Measurements from ENCODE around the gene UIMC1. TPM values are rescaled to one million over a fixed set of nuclear protein-coding genes. Genes with fewer than 3 reads are reported as not detected.

The UIMC1 gene
- total RNA-seq, 1 experiment from 2014 or later, result 53.0 TPM

GRCh38 chr5:176864755-176865154, 141.8 kb downstream of the UIMC1 start:
- H2BK5ac ChIP-seq (ENCODE audit: insufficient read length, low read length), result no peak overlapping the region
- Mint-ChIP-seq H3K27me3 (ENCODE audit: low read depth) (peaks cover 4% of the 10 kb centered on the region; the same call in 1 of the 2 replicates), H3K9me3 (no peaks in the 10 kb centered on the region), H3K4me1 (peaks cover 25 to 46% of the 10 kb centered on the region in 2 experiments), H3K36me3 (ENCODE audit: insufficient read depth in 1 of 3, low read depth in 3 of 3) (no peaks in the 10 kb centered on the region), H3K27ac (no peak overlapping the region), H3K4me3 (no peak overlapping the region)
- no peaks in the 10 kb centered on the region for H3K23me2 ChIP-seq (ENCODE audit: insufficient read length, low read depth, low read length, poor library complexity, severe bottlenecking)
- H4K8ac ChIP-seq (replicated peaks; ENCODE audit: insufficient read length, low read depth, low read length), result no peak overlapping the region
- no peak overlapping the region for H4K5ac ChIP-seq (ENCODE audit: insufficient read length, low read depth, low read length)
- H3K4me2 ChIP-seq (ENCODE audit: insufficient read depth, insufficient read length, low read length), result no peak overlapping the region
- H2BK12ac ChIP-seq (ENCODE audit: insufficient read length, low read depth, low read length), result no peak overlapping the region
- H4K20me1 ChIP-seq (ENCODE audit: control insufficient read depth, insufficient read depth, insufficient read length), result peaks cover 2% of the 10 kb centered on the region
- H3T11ph ChIP-seq (ENCODE audit: low read length), result no peak overlapping the region
- no peak overlapping the region for H2BK20ac ChIP-seq (ENCODE audit: low read depth, low read length, poor library complexity, severe bottlenecking)
- no peak for DNase-seq
- no peak overlapping the region for H3K27ac ChIP-seq (ENCODE audit: insufficient read length, low read depth, low read length)
- peaks cover 4% of the 10 kb centered on the region; the same call in 1 of the 2 replicates for H3K4me1 ChIP-seq (ENCODE audit: insufficient read depth, low read length)
- no peak overlapping the region; the same call in 1 of the 2 replicates for H3K14ac ChIP-seq (ENCODE audit: insufficient read depth, low read length)
- no peak overlapping the region for H3K23ac ChIP-seq (ENCODE audit: insufficient read length, low read depth, low read length)
- H3K18ac ChIP-seq (ENCODE audit: insufficient read length, low read depth, low read length), result no peak overlapping the region
- no peak overlapping the region for H3K9ac ChIP-seq (ENCODE audit: extremely low read depth, insufficient read length, low read length)
- H3K56ac ChIP-seq (ENCODE audit: insufficient read length, low read depth, low read length), result no peak overlapping the region
- no peaks in the 10 kb centered on the region for H3K9me3 ChIP-seq (ENCODE audit: control insufficient read depth, low read depth, low read length)
- WGBS (ENCODE audit: extremely low coverage, insufficient read length, low lambda C conversion rate), result no CpG with 5 or more reads among the region's 8 CpGs
- no peaks in the 10 kb centered on the region for H3K27me3 ChIP-seq (ENCODE audit: insufficient read depth, low read length)
- H2AFZ ChIP-seq (ENCODE audit: low read length), result no peak overlapping the region
- TF ChIP-seq CTCF (conservative IDR thresholded peaks at IDR 0.05), result no peak
- H4K91ac ChIP-seq (ENCODE audit: insufficient read length, low read depth, low read length), result no peak overlapping the region
- H2BK15ac ChIP-seq (ENCODE audit: low read depth, low read length), result no peak overlapping the region
- no peak overlapping the region for H3K4ac ChIP-seq (ENCODE audit: low read depth, low read length)
- no peaks in the 10 kb centered on the region for H3K79me1 ChIP-seq (ENCODE audit: insufficient read depth, low read depth, low read length, poor library complexity, severe bottlenecking)
- no peaks in the 10 kb centered on the region for H3K79me2 ChIP-seq (ENCODE audit: insufficient read depth, low read length)
- no peak overlapping the region for H2AK5ac ChIP-seq (ENCODE audit: insufficient read length, low read length)
- no peak overlapping the region for H2BK120ac ChIP-seq (ENCODE audit: low read depth, low read length, poor library complexity, severe bottlenecking)

Measured in H9 (cell line).